SK-N-SH treated with all-trans-retinoic acid at 6 μM for 48 hours (cell line): ENCODE results near the gene FMN1.

Experiments used
- ATAC-seq: fragments of 200-7000 bp; cut with Tn5 transposase; 3 replicates; pipeline ENCODE4 v1.9.1; 2020; ENCODE audit warnings: mild to moderate bottlenecking, moderate library complexity
- ARNTL ChIP-seq: fragments of 450-650 bp; formaldehyde crosslinking; IDR thresholded peaks from 2 replicates; pipeline ENCODE4 v1.5.0; 2020; ENCODE audit warnings: low read depth, mild to moderate bottlenecking, moderate library complexity, borderline replicate concordance
- BACH2 ChIP-seq: fragments of 250-450 bp; sonication (Bioruptor Pico); IDR thresholded peaks from 2 replicates; pipeline ENCODE4 v1.9.0; 2021; ENCODE audit warnings: mild to moderate bottlenecking, borderline replicate concordance
- CSDC2 ChIP-seq: fragments of 250-450 bp; sonication (Bioruptor Pico); IDR thresholded peaks from 2 replicates; pipeline ENCODE4 v1.5.0; 2020; ENCODE audit warnings: mild to moderate bottlenecking, moderate library complexity
- ESRRG ChIP-seq: fragments of 250-450 bp; sonication (Bioruptor Pico); IDR thresholded peaks from 2 replicates; pipeline ENCODE4 v1.6.1; 2021; ENCODE audit warnings: mild to moderate bottlenecking
- GLIS3 ChIP-seq: fragments of 250-450 bp; sonication (Bioruptor Pico); IDR thresholded peaks from 2 replicates; pipeline ENCODE4 v1.5.0; 2020; ENCODE audit warnings: mild to moderate bottlenecking, moderate library complexity
- ISL1 ChIP-seq: fragments of 250-450 bp; sonication (Bioruptor Pico); IDR thresholded peaks from 2 replicates; pipeline ENCODE4 v2.1.2; 2022; ENCODE audit warnings: mild to moderate bottlenecking, moderate library complexity
- OSR1 ChIP-seq: fragments of 250-450 bp; sonication (Bioruptor Pico); IDR thresholded peaks from 2 replicates; pipeline ENCODE4 v1.8.0; 2022; ENCODE audit warnings: moderate library complexity, mild to moderate bottlenecking, inconsistent platforms
- PPARA ChIP-seq: fragments of 250-450 bp; sonication (Bioruptor Pico); IDR thresholded peaks from 2 replicates; pipeline ENCODE4 v1.5.0; 2020; ENCODE audit warnings: mild to moderate bottlenecking, borderline replicate concordance
- RARB ChIP-seq: fragments of 250-450 bp; sonication (Bioruptor Pico); IDR thresholded peaks from 2 replicates; pipeline ENCODE4 v1.8.0; 2021; ENCODE audit warnings: mild to moderate bottlenecking, moderate library complexity
- SNAI2 ChIP-seq: fragments of 250-450 bp; sonication (Bioruptor Pico); IDR thresholded peaks from 2 replicates; pipeline ENCODE4 v1.5.0; 2020; ENCODE audit warnings: mild to moderate bottlenecking, moderate library complexity
- TCF4 ChIP-seq: fragments of 250-450 bp; sonication (Bioruptor Pico); IDR thresholded peaks from 2 replicates; pipeline ENCODE4 v1.8.0; 2021; ENCODE audit warnings: mild to moderate bottlenecking, moderate library complexity, borderline replicate concordance
- TOX ChIP-seq: fragments of 250-450 bp; sonication (Bioruptor Pico); IDR thresholded peaks from 2 replicates; pipeline ENCODE4 v1.8.0; 2021; ENCODE audit warnings: mild to moderate bottlenecking, moderate library complexity, borderline replicate concordance
- ZC3H10 ChIP-seq: fragments of 250-450 bp; sonication (Bioruptor Pico); IDR thresholded peaks from 2 replicates; pipeline ENCODE4 v1.5.1; 2021; ENCODE audit warnings: mild to moderate bottlenecking, moderate library complexity
- ZFP3 ChIP-seq: fragments of 250-450 bp; sonication (Bioruptor Pico); IDR thresholded peaks from 2 replicates; pipeline ENCODE4 v1.5.0; 2020; ENCODE audit warnings: mild to moderate bottlenecking, moderate library complexity
- ZFP30 ChIP-seq: fragments of 450-650 bp; formaldehyde crosslinking; IDR thresholded peaks from 2 replicates; pipeline ENCODE4 v1.5.0; 2022; ENCODE audit warnings: mild to moderate bottlenecking, moderate library complexity
- ZNF565 ChIP-seq: fragments of 450-650 bp; formaldehyde crosslinking; conservative IDR thresholded peaks from 2 replicates; pipeline ENCODE4 v1.5.0; 2020; ENCODE audit warnings: low read depth, mild to moderate bottlenecking, moderate library complexity
- ZNF70 ChIP-seq: fragments of 450-650 bp; formaldehyde crosslinking; IDR thresholded peaks from 2 replicates; pipeline ENCODE4 v1.5.0; 2020; ENCODE audit warnings: mild to moderate bottlenecking, moderate library complexity
- ZNF8 ChIP-seq: fragments of 450-650 bp; formaldehyde crosslinking; IDR thresholded peaks from 2 replicates; pipeline ENCODE4 v1.5.0; 2020; ENCODE audit warnings: mild to moderate bottlenecking, moderate library complexity
- TF ChIP-seq, protein P1 (sequence below): fragments of 250-450 bp; sonication (Bioruptor Pico); IDR thresholded peaks from 2 replicates; pipeline ENCODE4 v1.8.0; 2020; ENCODE audit warnings: mild to moderate bottlenecking, moderate library complexity, borderline replicate concordance
- TF ChIP-seq, protein P2 (sequence below): fragments of 250-450 bp; sonication (Bioruptor Pico); IDR thresholded peaks from 2 replicates; pipeline ENCODE4 v1.5.1; 2020; ENCODE audit warnings: low read depth, mild to moderate bottlenecking, moderate library complexity
- TF ChIP-seq, protein P3 (sequence below): fragments of 250-450 bp; sonication (Bioruptor Pico); IDR thresholded peaks from 2 replicates; pipeline ENCODE4 v1.5.1; 2021; ENCODE audit warnings: mild to moderate bottlenecking, moderate library complexity
- TF ChIP-seq, protein P4 (sequence below): fragments of 250-450 bp; sonication (Bioruptor Pico); IDR thresholded peaks from 2 replicates; pipeline ENCODE4 v1.5.0; 2020; ENCODE audit warnings: mild to moderate bottlenecking, moderate library complexity
- TF ChIP-seq, protein P5 (sequence below): fragments of 250-450 bp; sonication (Bioruptor Pico); IDR thresholded peaks from 2 replicates; pipeline ENCODE4 v1.8.0; 2021; ENCODE audit warnings: low read depth, mild to moderate bottlenecking, moderate library complexity, borderline replicate concordance

Gene FMN1

DNA sequence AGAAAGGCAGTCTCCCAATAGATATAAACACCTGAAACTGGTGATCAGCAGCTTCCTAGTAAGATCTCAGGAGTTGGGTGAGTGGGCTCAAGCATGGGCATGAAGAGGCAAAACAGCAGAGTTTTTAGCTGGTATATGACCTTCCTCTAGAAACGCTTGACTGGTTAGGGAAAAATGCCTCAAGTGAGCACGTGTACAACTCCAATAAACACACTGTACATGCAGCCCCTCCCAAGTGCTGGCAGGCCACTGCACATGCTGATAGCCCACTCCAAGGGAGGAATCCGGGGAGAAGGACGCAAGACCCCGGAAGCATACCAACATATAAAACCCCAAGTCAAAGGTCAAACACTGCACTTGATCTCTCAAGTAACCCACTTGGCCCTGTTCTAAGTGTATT is 143.0 kb downstream of the FMN1 start:
- no peak for ATAC-seq
- TF ChIP-seq ZNF565 (CRISPR knock-in tag) (no peak), ZNF8 (CRISPR knock-in tag) (no peak), OSR1 (no peak)
- TF ChIP-seq, all 23 proteins: peak for 0

DNA sequence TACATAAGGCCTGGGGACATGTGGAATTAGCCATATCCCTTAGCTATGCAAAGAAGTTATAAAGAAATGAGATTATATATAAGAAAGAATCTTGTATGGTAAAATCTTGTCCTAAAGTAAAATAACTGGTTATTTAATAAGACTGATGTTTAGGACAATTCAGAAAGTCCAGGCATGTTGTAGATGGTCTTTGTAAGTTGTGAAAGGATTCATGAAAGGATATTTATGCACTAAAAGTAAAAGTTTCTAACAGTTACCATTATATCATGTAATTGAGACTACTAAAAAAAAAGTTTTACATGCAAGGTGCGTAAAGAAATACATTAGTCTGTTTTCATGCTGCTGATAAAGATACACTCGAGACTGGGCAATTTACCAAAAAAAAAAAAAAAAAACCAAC is 146.3 kb downstream of the FMN1 start:
- TF ChIP-seq, protein P1, sequence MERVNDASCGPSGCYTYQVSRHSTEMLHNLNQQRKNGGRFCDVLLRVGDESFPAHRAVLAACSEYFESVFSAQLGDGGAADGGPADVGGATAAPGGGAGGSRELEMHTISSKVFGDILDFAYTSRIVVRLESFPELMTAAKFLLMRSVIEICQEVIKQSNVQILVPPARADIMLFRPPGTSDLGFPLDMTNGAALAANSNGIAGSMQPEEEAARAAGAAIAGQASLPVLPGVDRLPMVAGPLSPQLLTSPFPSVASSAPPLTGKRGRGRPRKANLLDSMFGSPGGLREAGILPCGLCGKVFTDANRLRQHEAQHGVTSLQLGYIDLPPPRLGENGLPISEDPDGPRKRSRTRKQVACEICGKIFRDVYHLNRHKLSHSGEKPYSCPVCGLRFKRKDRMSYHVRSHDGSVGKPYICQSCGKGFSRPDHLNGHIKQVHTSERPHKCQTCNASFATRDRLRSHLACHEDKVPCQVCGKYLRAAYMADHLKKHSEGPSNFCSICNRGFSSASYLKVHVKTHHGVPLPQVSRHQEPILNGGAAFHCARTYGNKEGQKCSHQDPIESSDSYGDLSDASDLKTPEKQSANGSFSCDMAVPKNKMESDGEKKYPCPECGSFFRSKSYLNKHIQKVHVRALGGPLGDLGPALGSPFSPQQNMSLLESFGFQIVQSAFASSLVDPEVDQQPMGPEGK (CRISPR knock-in tag): no peak
- TF ChIP-seq TCF4 (CRISPR knock-in tag): no peak
- TF ChIP-seq OSR1: no peak
- TF ChIP-seq ZFP30: no peak
- no peak for TF ChIP-seq PPARA
- ATAC-seq: no peak

DNA sequence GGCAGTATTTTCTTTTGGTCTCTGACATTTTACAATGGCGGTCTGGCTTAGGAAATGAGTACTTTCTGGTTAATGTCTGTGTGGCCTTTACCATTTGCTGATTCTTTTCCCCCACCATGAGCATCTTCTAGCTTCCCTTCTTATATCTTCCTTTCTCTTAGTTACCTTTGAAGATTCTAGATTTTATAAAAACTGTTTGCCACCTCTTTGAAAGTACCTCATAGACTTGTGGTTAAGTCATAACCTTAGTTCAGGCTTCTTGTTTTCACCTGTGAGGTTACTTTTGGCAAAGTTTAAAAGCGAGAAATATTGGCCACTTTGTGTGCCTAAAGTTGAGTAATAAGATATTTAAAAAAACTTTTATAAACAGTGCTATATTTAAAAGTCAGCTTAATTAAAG is 147.4 kb downstream of the FMN1 start:
- TF ChIP-seq ZNF70 (CRISPR knock-in tag) (no peak), SNAI2 (no peak), ZC3H10 (CRISPR knock-in tag) (no peak), ISL1 (CRISPR knock-in tag) (no peak), BACH2 (no peak), ZFP3 (CRISPR knock-in tag) (no peak), OSR1 (no peak), TCF4 (CRISPR knock-in tag) (no peak), ZNF8 (CRISPR knock-in tag) (no peak)
- TF ChIP-seq, protein P2, sequence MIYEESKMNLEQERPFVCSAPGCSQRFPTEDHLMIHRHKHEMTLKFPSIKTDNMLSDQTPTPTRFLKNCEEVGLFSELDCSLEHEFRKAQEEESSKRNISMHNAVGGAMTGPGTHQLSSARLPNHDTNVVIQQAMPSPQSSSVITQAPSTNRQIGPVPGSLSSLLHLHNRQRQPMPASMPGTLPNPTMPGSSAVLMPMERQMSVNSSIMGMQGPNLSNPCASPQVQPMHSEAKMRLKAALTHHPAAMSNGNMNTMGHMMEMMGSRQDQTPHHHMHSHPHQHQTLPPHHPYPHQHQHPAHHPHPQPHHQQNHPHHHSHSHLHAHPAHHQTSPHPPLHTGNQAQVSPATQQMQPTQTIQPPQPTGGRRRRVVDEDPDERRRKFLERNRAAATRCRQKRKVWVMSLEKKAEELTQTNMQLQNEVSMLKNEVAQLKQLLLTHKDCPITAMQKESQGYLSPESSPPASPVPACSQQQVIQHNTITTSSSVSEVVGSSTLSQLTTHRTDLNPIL: no peak
- TF ChIP-seq, protein P3, sequence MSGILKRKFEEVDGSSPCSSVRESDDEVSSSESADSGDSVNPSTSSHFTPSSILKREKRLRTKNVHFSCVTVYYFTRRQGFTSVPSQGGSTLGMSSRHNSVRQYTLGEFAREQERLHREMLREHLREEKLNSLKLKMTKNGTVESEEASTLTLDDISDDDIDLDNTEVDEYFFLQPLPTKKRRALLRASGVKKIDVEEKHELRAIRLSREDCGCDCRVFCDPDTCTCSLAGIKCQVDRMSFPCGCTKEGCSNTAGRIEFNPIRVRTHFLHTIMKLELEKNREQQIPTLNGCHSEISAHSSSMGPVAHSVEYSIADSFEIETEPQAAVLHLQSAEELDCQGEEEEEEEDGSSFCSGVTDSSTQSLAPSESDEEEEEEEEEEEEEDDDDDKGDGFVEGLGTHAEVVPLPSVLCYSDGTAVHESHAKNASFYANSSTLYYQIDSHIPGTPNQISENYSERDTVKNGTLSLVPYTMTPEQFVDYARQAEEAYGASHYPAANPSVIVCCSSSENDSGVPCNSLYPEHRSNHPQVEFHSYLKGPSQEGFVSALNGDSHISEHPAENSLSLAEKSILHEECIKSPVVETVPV (CRISPR knock-in tag): no peak

DNA sequence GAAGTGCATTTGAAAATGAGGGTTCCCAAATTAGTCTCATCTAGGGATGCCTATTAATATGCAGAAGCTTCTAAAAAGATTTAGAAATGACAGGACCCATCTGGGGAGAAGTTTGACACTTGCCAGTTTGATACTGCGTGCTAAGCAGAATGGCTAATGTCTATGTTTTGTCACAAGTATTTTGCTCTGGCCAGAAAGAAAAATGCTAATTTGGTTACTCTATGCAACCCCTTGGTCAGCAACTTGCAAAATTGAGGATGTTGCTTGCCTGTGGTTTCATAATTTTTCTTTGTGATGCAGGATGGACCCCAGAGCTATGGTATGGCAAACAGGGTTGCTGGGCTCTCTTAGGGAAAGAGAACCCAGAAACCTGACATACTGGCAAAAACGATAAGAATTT is 148.2 kb downstream of the FMN1 start:
- no peak for ATAC-seq
- TF ChIP-seq ZNF565 (CRISPR knock-in tag) (no peak), TOX (CRISPR knock-in tag) (no peak), ZFP30 (no peak), ARNTL (CRISPR knock-in tag) (no peak), ISL1 (CRISPR knock-in tag) (no peak), OSR1 (no peak), ZNF70 (CRISPR knock-in tag) (no peak), PPARA (no peak), CSDC2 (CRISPR knock-in tag) (no peak), ZFP3 (CRISPR knock-in tag) (no peak), GLIS3 (CRISPR knock-in tag) (no peak), TCF4 (CRISPR knock-in tag) (no peak), SNAI2 (no peak), RARB (CRISPR knock-in tag) (no peak), ZC3H10 (CRISPR knock-in tag) (no peak), ESRRG (CRISPR knock-in tag) (no peak)
- TF ChIP-seq, protein P3 (CRISPR knock-in tag): no peak
- TF ChIP-seq, protein P4, sequence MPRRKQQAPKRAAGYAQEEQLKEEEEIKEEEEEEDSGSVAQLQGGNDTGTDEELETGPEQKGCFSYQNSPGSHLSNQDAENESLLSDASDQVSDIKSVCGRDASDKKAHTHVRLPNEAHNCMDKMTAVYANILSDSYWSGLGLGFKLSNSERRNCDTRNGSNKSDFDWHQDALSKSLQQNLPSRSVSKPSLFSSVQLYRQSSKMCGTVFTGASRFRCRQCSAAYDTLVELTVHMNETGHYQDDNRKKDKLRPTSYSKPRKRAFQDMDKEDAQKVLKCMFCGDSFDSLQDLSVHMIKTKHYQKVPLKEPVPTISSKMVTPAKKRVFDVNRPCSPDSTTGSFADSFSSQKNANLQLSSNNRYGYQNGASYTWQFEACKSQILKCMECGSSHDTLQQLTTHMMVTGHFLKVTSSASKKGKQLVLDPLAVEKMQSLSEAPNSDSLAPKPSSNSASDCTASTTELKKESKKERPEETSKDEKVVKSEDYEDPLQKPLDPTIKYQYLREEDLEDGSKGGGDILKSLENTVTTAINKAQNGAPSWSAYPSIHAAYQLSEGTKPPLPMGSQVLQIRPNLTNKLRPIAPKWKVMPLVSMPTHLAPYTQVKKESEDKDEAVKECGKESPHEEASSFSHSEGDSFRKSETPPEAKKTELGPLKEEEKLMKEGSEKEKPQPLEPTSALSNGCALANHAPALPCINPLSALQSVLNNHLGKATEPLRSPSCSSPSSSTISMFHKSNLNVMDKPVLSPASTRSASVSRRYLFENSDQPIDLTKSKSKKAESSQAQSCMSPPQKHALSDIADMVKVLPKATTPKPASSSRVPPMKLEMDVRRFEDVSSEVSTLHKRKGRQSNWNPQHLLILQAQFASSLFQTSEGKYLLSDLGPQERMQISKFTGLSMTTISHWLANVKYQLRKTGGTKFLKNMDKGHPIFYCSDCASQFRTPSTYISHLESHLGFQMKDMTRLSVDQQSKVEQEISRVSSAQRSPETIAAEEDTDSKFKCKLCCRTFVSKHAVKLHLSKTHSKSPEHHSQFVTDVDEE (CRISPR knock-in tag): no peak
- TF ChIP-seq, protein P5, sequence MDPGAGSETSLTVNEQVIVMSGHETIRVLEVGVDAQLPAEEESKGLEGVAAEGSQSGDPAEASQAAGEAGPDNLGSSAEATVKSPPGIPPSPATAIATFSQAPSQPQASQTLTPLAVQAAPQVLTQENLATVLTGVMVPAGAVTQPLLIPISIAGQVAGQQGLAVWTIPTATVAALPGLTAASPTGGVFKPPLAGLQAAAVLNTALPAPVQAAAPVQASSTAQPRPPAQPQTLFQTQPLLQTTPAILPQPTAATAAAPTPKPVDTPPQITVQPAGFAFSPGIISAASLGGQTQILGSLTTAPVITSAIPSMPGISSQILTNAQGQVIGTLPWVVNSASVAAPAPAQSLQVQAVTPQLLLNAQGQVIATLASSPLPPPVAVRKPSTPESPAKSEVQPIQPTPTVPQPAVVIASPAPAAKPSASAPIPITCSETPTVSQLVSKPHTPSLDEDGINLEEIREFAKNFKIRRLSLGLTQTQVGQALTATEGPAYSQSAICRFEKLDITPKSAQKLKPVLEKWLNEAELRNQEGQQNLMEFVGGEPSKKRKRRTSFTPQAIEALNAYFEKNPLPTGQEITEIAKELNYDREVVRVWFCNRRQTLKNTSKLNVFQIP (CRISPR knock-in tag): no peak
- TF ChIP-seq, protein P1 (CRISPR knock-in tag): no peak

More for the DNA sequence above, 147.4 kb downstream of the FMN1 start:
- no peak for ATAC-seq
